ENCODE results near the gene FOXG1.

DNA sequence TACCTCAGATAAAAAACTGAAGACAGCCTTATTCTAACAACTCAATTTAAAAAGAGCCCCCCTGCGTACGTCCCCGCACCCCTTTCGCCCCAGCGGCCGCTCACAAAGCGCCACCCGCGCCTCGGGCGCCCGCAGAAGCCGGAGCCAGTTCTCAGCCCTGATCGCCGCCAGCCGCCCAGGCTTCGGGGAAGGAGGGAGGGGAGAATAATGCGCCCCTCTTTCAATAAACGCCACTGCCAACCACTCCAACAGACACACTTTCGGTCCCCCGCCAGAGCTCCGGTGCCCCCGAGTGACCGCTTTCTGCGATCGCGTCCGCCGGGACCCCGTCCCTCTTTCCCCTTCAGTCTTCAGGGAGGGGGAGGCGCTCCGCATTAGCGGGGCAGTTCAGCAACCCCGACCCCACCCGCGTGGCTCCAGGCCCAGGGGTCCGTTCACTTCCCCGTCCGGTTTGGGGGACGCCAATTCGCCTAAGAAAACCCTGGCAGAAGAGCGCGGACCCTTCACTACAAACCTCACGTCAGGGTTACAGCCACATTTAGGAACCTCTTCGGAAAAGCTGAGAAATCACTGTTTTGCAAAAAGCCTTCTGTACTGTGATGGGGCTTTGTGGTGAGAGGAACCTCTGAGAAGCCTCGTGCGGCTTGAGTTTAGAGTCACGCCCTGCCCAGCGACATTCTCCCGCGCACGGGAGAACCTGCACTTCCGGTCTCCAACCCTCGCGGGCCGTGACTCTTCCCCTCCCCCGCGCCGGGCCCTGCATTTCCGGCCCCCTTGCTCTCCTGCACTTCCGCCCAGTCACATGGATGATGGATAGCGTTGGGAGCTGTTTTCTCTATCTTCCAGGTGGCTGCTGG, 18.7 kb downstream of the FOXG1 start:
- TF ChIP-seq EZH2 (IDR thresholded peaks at IDR 0.05) = no peak
- TF ChIP-seq RAD21 (IDR thresholded peaks at IDR 0.05; ENCODE audit: low read depth) = no peak
- TF ChIP-seq, protein P1, sequence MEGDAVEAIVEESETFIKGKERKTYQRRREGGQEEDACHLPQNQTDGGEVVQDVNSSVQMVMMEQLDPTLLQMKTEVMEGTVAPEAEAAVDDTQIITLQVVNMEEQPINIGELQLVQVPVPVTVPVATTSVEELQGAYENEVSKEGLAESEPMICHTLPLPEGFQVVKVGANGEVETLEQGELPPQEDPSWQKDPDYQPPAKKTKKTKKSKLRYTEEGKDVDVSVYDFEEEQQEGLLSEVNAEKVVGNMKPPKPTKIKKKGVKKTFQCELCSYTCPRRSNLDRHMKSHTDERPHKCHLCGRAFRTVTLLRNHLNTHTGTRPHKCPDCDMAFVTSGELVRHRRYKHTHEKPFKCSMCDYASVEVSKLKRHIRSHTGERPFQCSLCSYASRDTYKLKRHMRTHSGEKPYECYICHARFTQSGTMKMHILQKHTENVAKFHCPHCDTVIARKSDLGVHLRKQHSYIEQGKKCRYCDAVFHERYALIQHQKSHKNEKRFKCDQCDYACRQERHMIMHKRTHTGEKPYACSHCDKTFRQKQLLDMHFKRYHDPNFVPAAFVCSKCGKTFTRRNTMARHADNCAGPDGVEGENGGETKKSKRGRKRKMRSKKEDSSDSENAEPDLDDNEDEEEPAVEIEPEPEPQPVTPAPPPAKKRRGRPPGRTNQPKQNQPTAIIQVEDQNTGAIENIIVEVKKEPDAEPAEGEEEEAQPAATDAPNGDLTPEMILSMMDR (IDR thresholded peaks at IDR 0.05 in 2 of 3, conservative IDR thresholded peaks at IDR 0.05 in 1 of 3; ENCODE audit: borderline replicate concordance in 1 of 3, insufficient read depth in 1 of 3, low read depth in 2 of 3, low read length in 2 of 3) = no peak
- TF ChIP-seq SIN3A (IDR thresholded peaks at IDR 0.05; ENCODE audit: low read depth) = no peak
- no peak for TF ChIP-seq POLR2A (IDR thresholded peaks at IDR 0.05; ENCODE audit: borderline replicate concordance, extremely low read depth, insufficient read depth, insufficient read length)
- TF ChIP-seq POLR2AphosphoS5 (IDR thresholded peaks at IDR 0.05; ENCODE audit: low read depth, low read length) = no peak
- TF ChIP-seq ELF1 (IDR thresholded peaks at IDR 0.05; ENCODE audit: borderline replicate concordance, low read depth) = no peak
- TF ChIP-seq ZBTB33 (IDR thresholded peaks at IDR 0.05; ENCODE audit: extremely low read depth, insufficient replicate concordance, low read length) = no peak
- no peak for TF ChIP-seq CEBPB (IDR thresholded peaks at IDR 0.05; ENCODE audit: low read depth)
- TF ChIP-seq, protein P2, sequence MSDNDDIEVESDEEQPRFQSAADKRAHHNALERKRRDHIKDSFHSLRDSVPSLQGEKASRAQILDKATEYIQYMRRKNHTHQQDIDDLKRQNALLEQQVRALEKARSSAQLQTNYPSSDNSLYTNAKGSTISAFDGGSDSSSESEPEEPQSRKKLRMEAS (IDR thresholded peaks at IDR 0.05) = no peak

Data from HCT116 (cell line).